WTC11 (cell line): ENCODE measurements around the gene ZKSCAN3. TPM values are rescaled to one million over a fixed set of nuclear protein-coding genes. Genes with fewer than 3 reads are reported as not detected.
A peak's percentile ranks its signal among the peaks of the same experiment; 100 is the strongest.

Experiments
- ATAC-seq: fragments of 200-7000 bp; cut with Tn5 transposase; 2 replicates; pipeline ENCODE4 v1.10.0; 2021; ENCODE audit warnings: mild to moderate bottlenecking, moderate library complexity
- CTCF ChIA-PET: fragments of 300-600 bp; sonication (Branson Sonifier 250); formaldehyde crosslinking; loops from one replicate; lab custom pipeline; 2021; ENCODE audit warnings: antibody characterized with exemption; lab: Charles Lee
- POLR2A ChIA-PET: fragments of 350-600 bp; sonication (Branson Sonifier 250); formaldehyde crosslinking; loops from one replicate; lab custom pipeline; 2021; ENCODE audit warnings: antibody characterized with exemption; lab: Charles Lee
- DNase-seq: peaks from one replicate; pipeline ENCODE4 v3.0.0; 2021; ENCODE audit warnings: low spot score
- H3K27ac Mint-ChIP-seq: 2 replicates; pipeline ENCODE4 v1.8.0; 2021; ENCODE audit warnings: mixed read lengths
- H3K27me3 Mint-ChIP-seq: 2 replicates; pipeline ENCODE4 v1.8.0; 2021; ENCODE audit warnings: low read depth, mild to moderate bottlenecking, moderate library complexity, mixed read lengths
- H3K36me3 Mint-ChIP-seq: 2 replicates; pipeline ENCODE4 v1.8.0; 2021; ENCODE audit warnings: mixed read lengths
- H3K4me1 Mint-ChIP-seq: 2 replicates; pipeline ENCODE4 v1.8.0; 2022; ENCODE audit warnings: mixed read lengths
- H3K4me3 Mint-ChIP-seq: 2 replicates; pipeline ENCODE4 v1.8.0; 2021; ENCODE audit warnings: mild to moderate bottlenecking, moderate library complexity, mixed read lengths
- H3K9me3 Mint-ChIP-seq: 2 replicates; pipeline ENCODE4 v1.8.0; 2021; ENCODE audit warnings: mixed read lengths
- ATF1 ChIP-seq: sonication (generic); formaldehyde crosslinking; IDR thresholded peaks from 2 replicates; pipeline ENCODE4 v1.8.1; 2023; ENCODE audit warnings: mild to moderate bottlenecking, moderate library complexity, missing genetic modification reagents
- ELF4 ChIP-seq: sonication (generic); formaldehyde crosslinking; IDR thresholded peaks from 2 replicates; pipeline ENCODE4 v1.8.1; 2022; ENCODE audit warnings: low read depth, mild to moderate bottlenecking, moderate library complexity, missing genetic modification reagents
- ETV6 ChIP-seq: sonication (generic); formaldehyde crosslinking; IDR thresholded peaks from 2 replicates; pipeline ENCODE4 v1.8.1; 2022; ENCODE audit warnings: mild to moderate bottlenecking, missing genetic modification reagents
- FOXJ3 ChIP-seq: sonication (generic); formaldehyde crosslinking; IDR thresholded peaks from 2 replicates; pipeline ENCODE4 v1.9.0; 2021; ENCODE audit warnings: missing genetic modification reagents, mild to moderate bottlenecking, borderline replicate concordance
- GABPB1 ChIP-seq: sonication (generic); formaldehyde crosslinking; IDR thresholded peaks from 2 replicates; pipeline ENCODE4 v1.8.1; 2023; ENCODE audit warnings: mild to moderate bottlenecking, missing genetic modification reagents
- GTF2I ChIP-seq: fragments of 250-450 bp; sonication (Bioruptor Pico); conservative IDR thresholded peaks from 2 replicates; pipeline ENCODE4 v1.4.0; 2021; ENCODE audit warnings: mild to moderate bottlenecking
- IRF1 ChIP-seq: sonication (generic); formaldehyde crosslinking; IDR thresholded peaks from 2 replicates; pipeline ENCODE4 v1.8.0; 2023; ENCODE audit warnings: missing genetic modification reagents
- MAX ChIP-seq: sonication (generic); formaldehyde crosslinking; IDR thresholded peaks from 2 replicates; pipeline ENCODE4 v1.8.0; 2022; ENCODE audit warnings: mild to moderate bottlenecking, missing genetic modification reagents
- NFE2L1 ChIP-seq: sonication (generic); formaldehyde crosslinking; IDR thresholded peaks from 2 replicates; pipeline ENCODE4 v1.8.1; 2023; ENCODE audit warnings: missing genetic modification reagents
- NR1H2 ChIP-seq: sonication (generic); formaldehyde crosslinking; IDR thresholded peaks from 2 replicates; pipeline ENCODE4 v1.9.0; 2021; ENCODE audit warnings: mild to moderate bottlenecking, moderate library complexity, missing genetic modification reagents
- NR3C1 ChIP-seq: sonication (generic); formaldehyde crosslinking; conservative IDR thresholded peaks from 2 replicates; pipeline ENCODE4 v1.8.1; 2023; ENCODE audit warnings: low read depth, mild to moderate bottlenecking, missing genetic modification reagents
- PRRX2 ChIP-seq: fragments of 250-450 bp; sonication (Bioruptor Pico); IDR thresholded peaks from 2 replicates; pipeline ENCODE4 v1.8.0; 2021; ENCODE audit warnings: mild to moderate bottlenecking
- SP1 ChIP-seq: sonication (generic); formaldehyde crosslinking; conservative IDR thresholded peaks from 2 replicates; pipeline ENCODE4 v1.8.1; 2022; ENCODE audit warnings: missing genetic modification reagents
- TEAD4 ChIP-seq: sonication (generic); formaldehyde crosslinking; IDR thresholded peaks from 2 replicates; pipeline ENCODE4 v1.8.0; 2022; ENCODE audit warnings: mild to moderate bottlenecking, missing genetic modification reagents
- ZNF138 ChIP-seq: sonication (generic); formaldehyde crosslinking; conservative IDR thresholded peaks from 2 replicates; pipeline ENCODE4 v1.8.1; 2022; ENCODE audit warnings: mild to moderate bottlenecking, moderate library complexity, missing genetic modification reagents
- ZNF396 ChIP-seq: fragments of 250-450 bp; sonication (Bioruptor Pico); IDR thresholded peaks from 2 replicates; pipeline ENCODE4 v1.8.0; 2021; ENCODE audit warnings: mild to moderate bottlenecking, moderate library complexity, borderline replicate concordance
- ZNF425 ChIP-seq: fragments of 250-450 bp; sonication (Bioruptor Pico); conservative IDR thresholded peaks from 2 replicates; pipeline ENCODE4 v1.9.0; 2021; ENCODE audit warnings: mild to moderate bottlenecking
- ZSCAN18 ChIP-seq: fragments of 250-450 bp; sonication (Bioruptor Pico); IDR thresholded peaks from 2 replicates; pipeline ENCODE4 v2.1.2; 2022; ENCODE audit warnings: mild to moderate bottlenecking, moderate library complexity
- total RNA-seq: library from RNA; stranded (reverse); gene quantifications from 3 replicates; pipeline ENCODE4 v1.2.3, GENCODE V29; 2021

The ZKSCAN3 gene
- total RNA-seq, 1 experiment from 2014 or later, result 5.4 TPM

- CTCF ChIA-PET, result no interaction called here
- Mint-ChIP-seq H3K4me1 (no peaks in the 10 kb centered on the region), H3K4me3 (no peak overlapping the region), H3K27ac (no peak overlapping the region), H3K27me3 (peaks cover 3% of the 10 kb centered on the region; the same call in 1 of the 2 replicates), H3K9me3 (peaks cover 44% of the 10 kb centered on the region), H3K36me3 (peaks cover 39% of the 10 kb centered on the region)
- no peak for ATAC-seq
- DNase-seq, result no peak
- POLR2A ChIA-PET, result no interaction called here
- TF ChIP-seq GABPB1 (CRISPR knock-in tag), result peak; percentile 20; the same call in 1 of the 2 replicates
- TF ChIP-seq ZSCAN18 (CRISPR knock-in tag), result no peak
- TF ChIP-seq, all 79 proteins: peak for 1
Measured at GRCh38 chr6:28322661-28323060, 27.1 kb upstream of the ZKSCAN3 start.

GRCh38 chr6:28323813-28324424, 25.8 kb upstream of the ZKSCAN3 start:
- DNase-seq, result no peak
- POLR2A ChIA-PET, result no interaction called here
- TF ChIP-seq SP1 (CRISPR knock-in tag) (no peak), ZNF396 (CRISPR knock-in tag) (no peak), GABPB1 (CRISPR knock-in tag) (peak; percentile 52; the same call in 1 of the 2 replicates), FOXJ3 (CRISPR knock-in tag) (no peak)
- TF ChIP-seq, all 79 proteins: peak for 1
- H3K36me3 Mint-ChIP-seq, result peaks cover 51% of the 10 kb centered on the region
- CTCF ChIA-PET, result no interaction called here
- H3K4me1 Mint-ChIP-seq, result no peaks in the 10 kb centered on the region
- H3K27ac Mint-ChIP-seq, result no peak overlapping the region
- H3K9me3 Mint-ChIP-seq, result peaks cover 57% of the 10 kb centered on the region
- peaks cover 3% of the 10 kb centered on the region; the same call in 1 of the 2 replicates for H3K27me3 Mint-ChIP-seq
- H3K4me3 Mint-ChIP-seq, result no peak overlapping the region
- ATAC-seq, result no peak

- DNase-seq (no peak), ATAC-seq (no peak)
- ChIA-PET CTCF (no interaction called here), POLR2A (no interaction called here)
- TF ChIP-seq ZNF138 (CRISPR knock-in tag) (no peak), NR1H2 (CRISPR knock-in tag) (no peak), GTF2I (CRISPR knock-in tag) (0 out of 2 replicates have a peak, but pooled peaks have one; percentile 36)
- Mint-ChIP-seq H3K27me3 (peaks cover 3% of the 10 kb centered on the region; the same call in 1 of the 2 replicates), H3K27ac (no peak overlapping the region), H3K9me3 (peaks cover 54% of the 10 kb centered on the region), H3K4me3 (no peak overlapping the region), H3K36me3 (peaks cover 54% of the 10 kb centered on the region), H3K4me1 (no peaks in the 10 kb centered on the region)
Measured at GRCh38 chr6:28326371-28326948, 23.3 kb upstream of the ZKSCAN3 start.

GRCh38 chr6:28330041-28330440, 19.7 kb upstream of the ZKSCAN3 start:
- no peak for DNase-seq
- no peak for ATAC-seq
- Mint-ChIP-seq H3K27ac (no peak overlapping the region), H3K36me3 (peaks cover 45% of the 10 kb centered on the region)
- TF ChIP-seq FOXJ3 (CRISPR knock-in tag) (no peak), ETV6 (no peak), ZNF425 (no peak), ATF1 (CRISPR knock-in tag) (no peak), PRRX2 (CRISPR knock-in tag) (no peak), ELF4 (CRISPR knock-in tag) (no peak), ZSCAN18 (CRISPR knock-in tag) (no peak), TEAD4 (CRISPR knock-in tag) (no peak), IRF1 (CRISPR knock-in tag) (no peak), SP1 (CRISPR knock-in tag) (no peak), MAX (CRISPR knock-in tag) (no peak), NFE2L1 (CRISPR knock-in tag) (no peak), NR3C1 (CRISPR knock-in tag) (no peak)
- TF ChIP-seq, all 79 proteins: peak for 0
- peaks cover 3% of the 10 kb centered on the region; the same call in 1 of the 2 replicates for H3K27me3 Mint-ChIP-seq
- H3K4me1 Mint-ChIP-seq, result peaks cover 9% of the 10 kb centered on the region
- no peak overlapping the region for H3K4me3 Mint-ChIP-seq
- ChIA-PET CTCF (no interaction called here), POLR2A (no interaction called here)
- H3K9me3 Mint-ChIP-seq, result peaks cover 44% of the 10 kb centered on the region
